A673 (cell line): ENCODE results near the gene ANKRD36. TPM values are rescaled to one million over a fixed set of nuclear protein-coding genes. Genes with fewer than 3 reads are reported as not detected.
"Not testable (repeated sequence)": the region's sequence is repeated elsewhere in the genome, so short reads cannot be mapped to it uniquely, and the experiment has no call there.

Source experiments
- BruUV-seq: library from RNA; stranded (reverse); fragments of 400-500 nt; replicated peaks from 2 replicates; lab custom pipeline; 2021; lab: Mats Ljungman, UMichigan
- CTCF ChIA-PET: fragments of 300-600 bp; sonication (Branson Sonifier 250); formaldehyde crosslinking; loops from one replicate; lab custom pipeline; 2022; ENCODE audit warnings: antibody characterized with exemption; lab: Charles Lee
- POLR2A ChIA-PET: fragments of 300-600 bp; sonication (Branson Sonifier 250); formaldehyde crosslinking; loops from one replicate; lab custom pipeline; 2022; ENCODE audit warnings: antibody characterized with exemption; ENCODE audit not compliant: low non-redundant PET; lab: Charles Lee
- DNase-seq: peaks from one replicate; pipeline ENCODE4 v3.0.0-alpha.2; 2015; ENCODE audit warnings: low spot score
- H3K27ac ChIP-seq: fragments of 200-600 bp; sonication (generic); 2 replicates; pipeline ENCODE4 v1.5.1; 2016; ENCODE audit warnings: mixed run types, low read depth, mild to moderate bottlenecking, mixed read lengths, antibody characterized with exemption, low read length; ENCODE audit not compliant: poor library complexity, severe bottlenecking
- H3K27me3 ChIP-seq: fragments of 200-600 bp; sonication (generic); replicated peaks from 2 replicates; pipeline ENCODE4 v1.6.1; 2017; ENCODE audit warnings: mixed run types, low read depth, mild to moderate bottlenecking, mixed read lengths, antibody characterized with exemption, low read length; ENCODE audit not compliant: insufficient read depth, poor library complexity
- H3K36me3 ChIP-seq: fragments of 200-600 bp; sonication (generic); 2 replicates; pipeline ENCODE4 v1.6.1; 2016; ENCODE audit warnings: mixed run types, mild to moderate bottlenecking, mixed read lengths, antibody characterized with exemption, low read length; ENCODE audit not compliant: insufficient read depth, poor library complexity, severe bottlenecking
- H3K4me1 ChIP-seq: fragments of 200-600 bp; sonication (generic); 2 replicates; pipeline ENCODE4 v1.6.1; 2017; ENCODE audit warnings: mixed run types, mild to moderate bottlenecking, mixed read lengths, antibody characterized with exemption, low read length; ENCODE audit not compliant: insufficient read depth, poor library complexity, severe bottlenecking
- H3K4me3 ChIP-seq: fragments of 200-600 bp; sonication (generic); 2 replicates; pipeline ENCODE4 v1.5.1; 2016; ENCODE audit warnings: low read depth, mixed run types, mild to moderate bottlenecking, mixed read lengths, low read length; ENCODE audit not compliant: poor library complexity, severe bottlenecking
- H3K9me3 ChIP-seq: fragments of 200-600 bp; sonication (generic); 2 replicates; pipeline ENCODE4 v1.6.1; 2016; ENCODE audit warnings: mixed run types, low read depth, mild to moderate bottlenecking, mixed read lengths, antibody characterized with exemption, low read length; ENCODE audit not compliant: poor library complexity, severe bottlenecking
- CTCF ChIP-seq: fragments of 300-800, 200-600 bp; sonication (generic); conservative IDR thresholded peaks from 2 replicates; pipeline ENCODE4 v1.5.1; 2017; ENCODE audit warnings: low read depth, mild to moderate bottlenecking, antibody characterized with exemption, low read length, moderate library complexity, mixed read lengths
- EZH2 ChIP-seq: fragments of 200-600 bp; sonication (generic); IDR thresholded peaks from 2 replicates; pipeline ENCODE4 v1.6.1; 2017; ENCODE audit warnings: borderline replicate concordance, low read depth, mild to moderate bottlenecking, mixed read lengths, antibody characterized with exemption, low read length; ENCODE audit not compliant: poor library complexity, severe bottlenecking
- intact Hi-C: fragments of 100-400 bp; cut with micrococcal nuclease; formaldehyde crosslinking; loops from one replicate; pipeline ENCODE4 v1.10.0; 2022; ENCODE audit not compliant: unreplicated experiment
- total RNA-seq: library from RNA; stranded (reverse); gene quantifications from 2 replicates; pipeline ENCODE4 v1.2.3, GENCODE V29; 2021

The ANKRD36 gene
- total RNA-seq, 1 experiment from 2014 or later, result 19.6 TPM

DNA sequence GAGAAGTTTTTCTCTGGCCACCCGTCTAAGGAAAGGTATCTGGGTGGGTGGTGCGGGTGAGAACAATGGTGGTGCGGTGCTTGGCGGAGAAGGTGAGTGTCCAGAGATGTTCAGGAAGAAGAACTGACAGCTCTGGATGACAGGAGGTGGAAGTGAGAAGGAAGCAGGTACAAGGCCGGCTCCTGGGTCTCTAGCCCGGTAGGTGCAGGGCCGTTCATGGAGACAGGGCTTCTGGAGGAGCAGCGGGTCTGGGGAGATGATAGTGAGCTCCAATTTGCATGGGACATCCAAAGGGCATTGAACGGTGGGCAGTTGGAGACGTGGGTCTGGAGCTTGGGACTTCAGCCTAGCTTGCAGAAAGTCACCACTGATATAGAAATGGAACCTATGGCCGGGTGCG lies 17.3 kb upstream of the ANKRD36 start:
- BruUV-seq, result no TSS peak
- ChIA-PET POLR2A (no interaction called here), CTCF (no interaction called here)
- intact Hi-C loops, result no loop called here
- DNase-seq, result no peak
- peak overlapping the region; percentile 32 for H3K4me3 ChIP-seq
- H3K9me3 ChIP-seq, result no peaks in the 10 kb centered on the region
- TF ChIP-seq CTCF, result no peak
- no peak for TF ChIP-seq EZH2
- H3K4me1 ChIP-seq, result no peaks in the 10 kb centered on the region
- H3K36me3 ChIP-seq, result no peaks in the 10 kb centered on the region
- H3K27ac ChIP-seq, result no peak overlapping the region
- H3K27me3 ChIP-seq, result peaks cover 5% of the 10 kb centered on the region

GRCh38 chr2:97098786-97099372 lies 14.1 kb upstream of the ANKRD36 start:
- H3K27ac ChIP-seq, DNase-seq, H3K36me3 ChIP-seq, BruUV-seq, intact Hi-C loops, H3K4me3 ChIP-seq, H3K4me1 ChIP-seq, H3K9me3 ChIP-seq, POLR2A ChIA-PET, CTCF ChIA-PET: not testable (repeated sequence)
- H3K27me3 ChIP-seq, result peaks cover 12% of the 10 kb centered on the region

DNA sequence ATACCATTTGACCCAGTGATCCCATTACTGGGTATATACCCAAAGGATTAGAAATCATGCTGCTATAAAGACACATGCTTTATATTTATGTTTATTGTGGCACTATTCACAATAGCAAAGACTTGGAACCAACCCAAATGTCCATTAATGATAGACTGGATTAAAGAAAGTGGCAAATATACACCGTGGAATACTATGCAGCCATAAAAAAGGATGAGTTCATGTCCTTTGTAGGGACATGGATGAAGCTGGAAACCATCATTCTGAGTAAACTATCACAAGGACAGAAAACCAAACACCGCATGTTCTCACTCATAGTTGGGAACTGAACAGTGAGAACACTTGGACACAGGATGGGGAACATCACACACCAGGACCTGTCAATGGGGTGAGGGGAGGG lies 6.1 kb upstream of the ANKRD36 start:
- H3K9me3 ChIP-seq, H3K36me3 ChIP-seq, DNase-seq, BruUV-seq, H3K27ac ChIP-seq, H3K4me1 ChIP-seq, CTCF ChIA-PET, H3K27me3 ChIP-seq, H3K4me3 ChIP-seq, POLR2A ChIA-PET, intact Hi-C loops: not testable (repeated sequence)

DNA sequence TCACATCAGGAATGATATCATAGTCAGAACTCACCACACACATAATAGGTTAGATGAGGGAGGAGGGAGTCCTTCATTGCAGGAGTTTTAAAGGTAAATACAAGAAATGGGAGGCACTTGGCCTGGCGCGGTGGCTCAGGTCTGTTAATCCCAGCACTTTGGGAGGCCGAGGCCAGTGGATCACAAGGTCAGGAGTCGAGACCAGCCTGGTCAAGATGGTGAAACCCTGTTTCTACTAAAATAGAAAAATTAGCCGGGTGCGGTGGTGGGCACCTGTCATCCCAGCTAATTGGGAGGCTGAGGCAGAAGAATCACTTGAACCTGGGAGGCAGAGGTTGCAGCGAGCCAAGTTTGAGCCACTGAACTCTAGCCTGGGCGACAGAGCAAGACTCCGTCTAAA lies 1.7 kb upstream of the ANKRD36 start:
- BruUV-seq, CTCF ChIA-PET: not testable (repeated sequence)
- intact Hi-C loops, result loop anchor here (5.0 kb wide), 2 partner anchors 99 to 254 kb away; partner anchors contain the start of gene ANKRD39

More for the DNA sequence above, 1.7 kb upstream of the ANKRD36 start:
- H3K4me1 ChIP-seq, POLR2A ChIA-PET, H3K27ac ChIP-seq, H3K36me3 ChIP-seq, DNase-seq, H3K4me3 ChIP-seq, H3K9me3 ChIP-seq, H3K27me3 ChIP-seq: not testable (repeated sequence)
